WTC11 (cell line): ENCODE data around the gene ATCAY. TPM values are rescaled to one million over a fixed set of nuclear protein-coding genes. Genes with fewer than 3 reads are reported as not detected.

Experiments
- ATAC-seq: fragments of 200-7000 bp; cut with Tn5 transposase; 2 replicates; pipeline ENCODE4 v1.10.0; 2021; ENCODE audit warnings: mild to moderate bottlenecking, moderate library complexity
- CTCF ChIA-PET: fragments of 300-600 bp; sonication (Branson Sonifier 250); formaldehyde crosslinking; loops from one replicate; lab custom pipeline; 2021; ENCODE audit warnings: antibody characterized with exemption; lab: Charles Lee
- POLR2A ChIA-PET: fragments of 350-600 bp; sonication (Branson Sonifier 250); formaldehyde crosslinking; loops from one replicate; lab custom pipeline; 2021; ENCODE audit warnings: antibody characterized with exemption; lab: Charles Lee
- DNase-seq: peaks from one replicate; pipeline ENCODE4 v3.0.0; 2021; ENCODE audit warnings: low spot score
- H3K27ac Mint-ChIP-seq: 2 replicates; pipeline ENCODE4 v1.8.0; 2021; ENCODE audit warnings: mixed read lengths
- H3K27me3 Mint-ChIP-seq: 2 replicates; pipeline ENCODE4 v1.8.0; 2021; ENCODE audit warnings: low read depth, mild to moderate bottlenecking, moderate library complexity, mixed read lengths
- H3K36me3 Mint-ChIP-seq: 2 replicates; pipeline ENCODE4 v1.8.0; 2021; ENCODE audit warnings: mixed read lengths
- H3K4me1 Mint-ChIP-seq: 2 replicates; pipeline ENCODE4 v1.8.0; 2022; ENCODE audit warnings: mixed read lengths
- H3K4me3 Mint-ChIP-seq: 2 replicates; pipeline ENCODE4 v1.8.0; 2021; ENCODE audit warnings: mild to moderate bottlenecking, moderate library complexity, mixed read lengths
- H3K9me3 Mint-ChIP-seq: 2 replicates; pipeline ENCODE4 v1.8.0; 2021; ENCODE audit warnings: mixed read lengths
- ATF1 ChIP-seq: sonication (generic); formaldehyde crosslinking; IDR thresholded peaks from 2 replicates; pipeline ENCODE4 v1.8.1; 2023; ENCODE audit warnings: mild to moderate bottlenecking, moderate library complexity, missing genetic modification reagents
- ATF3 ChIP-seq: sonication (generic); formaldehyde crosslinking; conservative IDR thresholded peaks from 2 replicates; pipeline ENCODE4 v1.8.1; 2022; ENCODE audit warnings: mild to moderate bottlenecking, missing genetic modification reagents
- CDX4 ChIP-seq: fragments of 250-450 bp; sonication (Bioruptor Pico); IDR thresholded peaks from 2 replicates; pipeline ENCODE4 v1.9.0; 2021; ENCODE audit warnings: moderate library complexity, mild to moderate bottlenecking, inconsistent platforms, borderline replicate concordance
- ETV6 ChIP-seq: sonication (generic); formaldehyde crosslinking; IDR thresholded peaks from 2 replicates; pipeline ENCODE4 v1.8.1; 2022; ENCODE audit warnings: mild to moderate bottlenecking, missing genetic modification reagents
- FOXK1 ChIP-seq: sonication (generic); formaldehyde crosslinking; IDR thresholded peaks from 2 replicates; pipeline ENCODE4 v1.8.0; 2022; ENCODE audit warnings: mild to moderate bottlenecking, moderate library complexity, missing genetic modification reagents
- FOXP4 ChIP-seq: sonication (generic); formaldehyde crosslinking; IDR thresholded peaks from 2 replicates; pipeline ENCODE4 v1.8.0; 2022; ENCODE audit warnings: mild to moderate bottlenecking, missing genetic modification reagents
- GTF2I ChIP-seq: fragments of 250-450 bp; sonication (Bioruptor Pico); conservative IDR thresholded peaks from 2 replicates; pipeline ENCODE4 v1.4.0; 2021; ENCODE audit warnings: mild to moderate bottlenecking
- JAZF1 ChIP-seq: fragments of 250-450 bp; sonication (Bioruptor Pico); IDR thresholded peaks from 2 replicates; pipeline ENCODE4 v1.9.0; 2021; ENCODE audit warnings: moderate library complexity, mild to moderate bottlenecking, inconsistent platforms
- NFYB ChIP-seq: sonication (generic); formaldehyde crosslinking; conservative IDR thresholded peaks from 2 replicates; pipeline ENCODE4 v1.8.0; 2022; ENCODE audit warnings: low read depth, missing genetic modification reagents
- NR1H2 ChIP-seq: sonication (generic); formaldehyde crosslinking; IDR thresholded peaks from 2 replicates; pipeline ENCODE4 v1.9.0; 2021; ENCODE audit warnings: mild to moderate bottlenecking, moderate library complexity, missing genetic modification reagents
- RELA ChIP-seq: sonication (generic); formaldehyde crosslinking; IDR thresholded peaks from 2 replicates; pipeline ENCODE4 v1.8.1; 2022; ENCODE audit warnings: missing genetic modification reagents, mild to moderate bottlenecking, borderline replicate concordance
- STAT6 ChIP-seq: sonication (generic); formaldehyde crosslinking; conservative IDR thresholded peaks from 2 replicates; pipeline ENCODE4 v1.8.1; 2023; ENCODE audit warnings: mild to moderate bottlenecking, low read depth, missing genetic modification reagents, moderate library complexity
- ZBTB43 ChIP-seq: sonication (generic); formaldehyde crosslinking; IDR thresholded peaks from 2 replicates; pipeline ENCODE4 v1.8.1; 2023; ENCODE audit warnings: mild to moderate bottlenecking, missing genetic modification reagents
- ZNF121 ChIP-seq: sonication (generic); formaldehyde crosslinking; IDR thresholded peaks from 2 replicates; pipeline ENCODE4 v1.8.0; 2023; ENCODE audit warnings: missing genetic modification reagents
- ZNF317 ChIP-seq: sonication (generic); formaldehyde crosslinking; IDR thresholded peaks from 2 replicates; pipeline ENCODE4 v1.8.1; 2023; ENCODE audit warnings: low read depth, mild to moderate bottlenecking, moderate library complexity, missing genetic modification reagents, borderline replicate concordance
- ZNF396 ChIP-seq: fragments of 250-450 bp; sonication (Bioruptor Pico); IDR thresholded peaks from 2 replicates; pipeline ENCODE4 v1.8.0; 2021; ENCODE audit warnings: mild to moderate bottlenecking, moderate library complexity, borderline replicate concordance
- ZNF425 ChIP-seq: fragments of 250-450 bp; sonication (Bioruptor Pico); conservative IDR thresholded peaks from 2 replicates; pipeline ENCODE4 v1.9.0; 2021; ENCODE audit warnings: mild to moderate bottlenecking
- total RNA-seq: library from RNA; stranded (reverse); gene quantifications from 3 replicates; pipeline ENCODE4 v1.2.3, GENCODE V29; 2021
- TF ChIP-seq, protein P1 (sequence below): fragments of 200-600 bp; IDR thresholded peaks from 2 replicates; pipeline ENCODE4 v1.8.0; 2022; ENCODE audit warnings: antibody characterized with exemption

The ATCAY gene
- total RNA-seq, 1 experiment from 2014 or later = 23.5 TPM

DNA sequence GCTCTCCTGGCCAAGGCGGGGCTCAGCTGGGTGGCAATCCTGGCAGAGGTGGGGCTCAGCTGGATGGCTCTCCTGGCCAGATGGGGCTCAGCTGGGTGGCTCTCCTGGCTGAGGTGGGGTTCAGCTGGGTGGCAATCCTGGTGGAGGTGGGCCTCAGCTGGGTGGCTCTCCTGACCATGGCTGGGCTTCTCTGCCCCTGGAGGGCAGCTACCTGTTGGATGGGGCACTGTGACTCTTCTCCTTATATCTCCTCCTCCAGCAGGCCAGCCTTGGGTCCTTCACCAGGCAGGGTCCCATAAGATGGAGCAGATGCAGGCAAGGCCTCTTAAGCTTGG, 28.3 kb upstream of the ATCAY start (continued):
- no peak for TF ChIP-seq STAT6 (CRISPR knock-in tag)
- no peak for TF ChIP-seq ETV6 (CRISPR knock-in tag)
- TF ChIP-seq FOXP4 = no peak
- no peak for TF ChIP-seq FOXK1 (CRISPR knock-in tag)
- TF ChIP-seq ZNF317 (CRISPR knock-in tag) = no peak
- TF ChIP-seq ATF1 = no peak
- TF ChIP-seq, protein P1, sequence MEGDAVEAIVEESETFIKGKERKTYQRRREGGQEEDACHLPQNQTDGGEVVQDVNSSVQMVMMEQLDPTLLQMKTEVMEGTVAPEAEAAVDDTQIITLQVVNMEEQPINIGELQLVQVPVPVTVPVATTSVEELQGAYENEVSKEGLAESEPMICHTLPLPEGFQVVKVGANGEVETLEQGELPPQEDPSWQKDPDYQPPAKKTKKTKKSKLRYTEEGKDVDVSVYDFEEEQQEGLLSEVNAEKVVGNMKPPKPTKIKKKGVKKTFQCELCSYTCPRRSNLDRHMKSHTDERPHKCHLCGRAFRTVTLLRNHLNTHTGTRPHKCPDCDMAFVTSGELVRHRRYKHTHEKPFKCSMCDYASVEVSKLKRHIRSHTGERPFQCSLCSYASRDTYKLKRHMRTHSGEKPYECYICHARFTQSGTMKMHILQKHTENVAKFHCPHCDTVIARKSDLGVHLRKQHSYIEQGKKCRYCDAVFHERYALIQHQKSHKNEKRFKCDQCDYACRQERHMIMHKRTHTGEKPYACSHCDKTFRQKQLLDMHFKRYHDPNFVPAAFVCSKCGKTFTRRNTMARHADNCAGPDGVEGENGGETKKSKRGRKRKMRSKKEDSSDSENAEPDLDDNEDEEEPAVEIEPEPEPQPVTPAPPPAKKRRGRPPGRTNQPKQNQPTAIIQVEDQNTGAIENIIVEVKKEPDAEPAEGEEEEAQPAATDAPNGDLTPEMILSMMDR = no peak
- TF ChIP-seq NR1H2 (CRISPR knock-in tag) = no peak
- TF ChIP-seq, all 79 proteins: peak for 0

DNA sequence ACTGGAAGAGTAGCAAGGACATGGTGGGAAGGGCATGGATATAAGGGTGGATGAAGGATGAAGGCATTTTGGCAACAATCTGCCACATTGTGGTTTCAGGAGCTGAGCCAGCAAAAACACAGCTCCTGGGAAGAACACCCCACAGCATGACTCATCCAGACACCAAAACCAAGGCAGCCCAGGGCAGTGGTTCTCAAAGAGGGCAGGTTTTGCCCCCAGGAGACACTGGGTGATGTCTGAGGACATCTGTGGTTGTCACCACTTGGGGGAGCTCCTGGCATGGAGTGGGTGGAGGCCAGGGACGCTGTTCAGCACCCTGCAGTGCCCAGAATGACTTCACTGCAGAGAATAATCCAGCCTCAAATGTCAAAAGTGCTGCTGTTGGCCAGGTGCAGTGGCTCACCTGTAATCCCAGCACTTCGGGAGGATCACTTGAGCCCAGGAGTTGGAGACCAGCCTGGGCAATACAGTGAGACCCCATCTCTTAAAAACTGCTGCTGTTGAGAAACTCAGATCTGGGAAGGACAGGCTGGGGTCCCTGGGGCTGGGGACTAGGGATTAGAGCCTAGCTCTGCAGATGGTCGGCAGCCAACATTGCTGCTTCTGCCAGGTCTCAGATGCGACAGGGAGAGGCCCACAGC, 27.8 kb upstream of the ATCAY start:
- ChIA-PET POLR2A (interaction anchor here (0.6 kb wide), 1 partner anchor 228 kb away, joined by 6 read pairs; no protein-coding TSS in a partner anchor), CTCF (interaction anchor here (0.6 to 1.6 kb wide), 4 partner anchors 28 to 287 kb away, joined by 3 to 7 read pairs (median 3); partner anchors contain the start of genes ATCAY and PIAS4)
- H3K36me3 Mint-ChIP-seq = peaks cover 44% of the 10 kb centered on the region
- DNase-seq = peak; percentile 31
- no peak overlapping the region for H3K4me3 Mint-ChIP-seq
- TF ChIP-seq ATF3 (CRISPR knock-in tag) (no peak), ZNF121 (CRISPR knock-in tag) (peak; percentile 60; the same call in 1 of the 2 replicates), RELA (CRISPR knock-in tag) (no peak), ZNF396 (no peak)
- TF ChIP-seq, all 79 proteins: peak for 1
- Mint-ChIP-seq H3K27me3 (peaks cover 11% of the 10 kb centered on the region), H3K27ac (no peak overlapping the region), H3K9me3 (peaks cover 35% of the 10 kb centered on the region), H3K4me1 (no peaks in the 10 kb centered on the region)
- no peak for ATAC-seq

DNA sequence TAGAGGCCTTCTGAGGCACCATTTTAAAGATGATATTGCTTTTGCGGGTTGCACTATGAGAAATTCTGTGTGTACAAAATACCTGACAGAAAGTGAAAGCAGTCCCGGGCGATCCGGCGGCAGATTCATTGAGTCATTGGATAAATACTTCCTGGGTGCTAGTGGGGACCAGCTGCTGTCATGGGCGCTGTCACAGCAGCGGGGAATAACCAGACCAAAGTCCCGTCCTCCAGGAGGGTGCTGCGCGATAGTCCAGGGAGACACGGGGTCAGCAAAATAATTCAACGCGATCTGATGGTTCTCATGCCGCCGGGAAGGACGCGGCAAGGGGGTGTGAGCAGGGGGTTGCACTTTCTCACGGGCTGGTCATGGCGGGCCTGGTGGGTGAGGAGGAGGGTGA, 25.2 kb upstream of the ATCAY start:
- TF ChIP-seq STAT6 (CRISPR knock-in tag) (no peak), ZNF425 (CRISPR knock-in tag) (no peak), GTF2I (CRISPR knock-in tag) (no peak), JAZF1 (CRISPR knock-in tag) (no peak), NFYB (no peak), CDX4 (CRISPR knock-in tag) (no peak), ZBTB43 (CRISPR knock-in tag) (no peak)
- TF ChIP-seq, all 79 proteins: peak for 0
- H3K4me1 Mint-ChIP-seq = no peaks in the 10 kb centered on the region
- peaks cover 6% of the 10 kb centered on the region for H3K27me3 Mint-ChIP-seq
- no peak overlapping the region for H3K27ac Mint-ChIP-seq
- POLR2A ChIA-PET = no interaction called here
- peaks cover 29% of the 10 kb centered on the region for H3K9me3 Mint-ChIP-seq
- H3K4me3 Mint-ChIP-seq = no peak overlapping the region
- DNase-seq (no peak), ATAC-seq (no peak)
- H3K36me3 Mint-ChIP-seq = peaks cover 45% of the 10 kb centered on the region
- CTCF ChIA-PET = no interaction called here
